ENCODE data around the gene CDH24. TPM values are rescaled to one million over a fixed set of nuclear protein-coding genes. Genes with fewer than 3 reads are reported as not detected.

Gene CDH24
- total RNA-seq, 1 experiment from 2014 or later, result 9.0 TPM

DNA sequence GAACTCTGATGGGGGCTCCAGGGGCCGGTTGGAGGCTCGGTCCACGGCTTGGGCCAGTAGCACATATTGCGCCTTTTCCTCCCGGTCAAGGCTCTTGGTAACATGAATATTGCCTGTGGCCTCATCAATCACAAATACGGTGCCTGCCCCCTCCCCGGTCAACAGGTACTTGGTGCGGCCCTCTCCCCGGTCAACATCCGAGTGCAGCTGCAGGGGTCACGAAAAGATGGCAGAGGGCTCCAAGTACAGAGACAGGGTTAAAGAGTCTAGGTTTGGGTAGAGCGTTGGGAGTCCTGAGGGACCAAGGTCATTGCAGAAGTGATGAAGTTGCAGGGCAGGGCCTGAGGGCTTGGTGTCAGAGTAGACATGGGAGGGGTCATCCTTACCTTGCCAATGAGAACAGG is 2.2 kb downstream of the CDH24 start:
- H3K4me1 ChIP-seq (ENCODE audit: control insufficient read depth, insufficient read depth, low read length), result peaks cover 3% of the 10 kb centered on the region
- DNase-seq (ENCODE audit: low read depth, low spot score), result no peak
- no peak overlapping the region for H3K4me3 ChIP-seq (ENCODE audit: low read depth in 2 of 2, low read length in 2 of 2)
- ChIA-PET POLR2A (interaction anchor here (0.7 kb wide), 1 partner anchor 25 kb away, joined by 4 read pairs; no protein-coding TSS in a partner anchor), CTCF (interaction anchor here (0.6 to 2.6 kb wide), 5 partner anchors 61 to 182 kb away, joined by 3 to 12 read pairs (median 4); no protein-coding TSS in a partner anchor)
- H3K27ac ChIP-seq (ENCODE audit: low read length), result no peak overlapping the region
- ATAC-seq, result no peak
- H3K27me3 ChIP-seq (ENCODE audit: control insufficient read depth, insufficient read depth, low read length), result no peaks in the 10 kb centered on the region
- intact Hi-C loops (cut with micrococcal nuclease; ENCODE audit: unreplicated experiment), result loop anchor here (5.0 kb wide), 1 partner anchor 123 kb away; no protein-coding TSS in a partner anchor
- no peaks in the 10 kb centered on the region for H3K36me3 ChIP-seq (ENCODE audit: control insufficient read depth, insufficient read depth, low read length)
- in situ Hi-C loops (cut with HindIII; ENCODE audit: low pct_unique_long_range_greater_than_20kb, low sequenced_read_pairs), result no loop called here
- no peaks in the 10 kb centered on the region for H3K9me3 ChIP-seq (ENCODE audit: control insufficient read depth, insufficient read depth, low read depth, low read length)
- no peak for TF ChIP-seq SIN3A (IDR thresholded peaks at IDR 0.05; ENCODE audit: borderline replicate concordance, insufficient read depth, low read depth, low read length)
- BruUV-seq (replicated peaks), result no TSS peak

DNA sequence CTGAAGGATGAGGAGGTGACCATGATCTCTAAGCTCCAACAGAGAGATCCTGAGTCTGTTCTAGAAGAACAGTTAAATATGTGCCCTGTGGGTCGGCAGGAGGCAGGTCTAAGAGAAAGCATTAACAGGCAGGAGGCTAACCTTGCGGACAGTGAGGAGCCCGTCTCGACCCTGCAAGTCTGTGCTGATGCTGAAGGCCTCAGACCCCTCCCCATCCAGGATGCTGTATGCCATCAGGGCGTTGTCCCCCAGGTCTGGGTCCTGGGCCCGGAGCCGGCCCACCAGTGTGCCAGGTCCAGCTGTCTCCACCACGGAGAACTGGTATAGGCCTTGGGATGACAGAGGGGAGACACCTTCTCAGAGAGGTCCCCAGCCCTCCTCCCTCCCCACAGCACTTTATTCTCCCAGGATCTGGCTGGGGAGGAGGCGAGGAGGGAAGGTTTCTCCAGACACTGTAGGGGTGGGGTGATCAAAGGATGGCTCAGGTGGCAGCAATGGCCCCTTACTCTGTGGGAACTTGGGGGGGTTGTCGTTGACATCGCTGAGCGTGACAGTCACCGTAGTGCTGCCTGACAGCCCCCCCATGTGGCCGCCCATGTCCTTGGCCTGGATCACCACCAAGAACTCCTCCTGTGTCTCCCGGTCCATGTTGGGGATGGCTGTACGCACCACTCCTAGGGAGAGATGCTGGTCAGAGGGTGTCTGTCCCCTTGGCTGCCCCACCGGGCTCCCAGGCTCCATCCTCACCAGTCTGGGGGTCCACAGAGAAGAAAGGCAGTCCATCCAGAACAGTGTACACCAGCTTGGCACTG is 3.1 kb downstream of the CDH24 start:
- Histone ChIP-seq H3K27ac (ENCODE audit: low read length) (no peak overlapping the region), H3K4me1 (ENCODE audit: control insufficient read depth, insufficient read depth, low read length) (peaks cover 3% of the 10 kb centered on the region), H3K36me3 (ENCODE audit: control insufficient read depth, insufficient read depth, low read length) (no peaks in the 10 kb centered on the region), H3K9me3 (ENCODE audit: control insufficient read depth, insufficient read depth, low read depth, low read length) (no peaks in the 10 kb centered on the region), H3K27me3 (ENCODE audit: control insufficient read depth, insufficient read depth, low read length) (no peaks in the 10 kb centered on the region), H3K4me3 (ENCODE audit: low read depth in 2 of 2, low read length in 2 of 2) (no peak overlapping the region)
- DNase-seq (ENCODE audit: low read depth, low spot score) (no peak), ATAC-seq (no peak)
- BruUV-seq (replicated peaks), result no TSS peak
- POLR2A ChIA-PET, result no interaction called here
- intact Hi-C loops (cut with micrococcal nuclease; ENCODE audit: unreplicated experiment), result no loop called here
- CTCF ChIA-PET, result interaction anchor here (1.0 to 2.6 kb wide), 2 partner anchors 68 kb away, joined by 3 to 12 read pairs; no protein-coding TSS in a partner anchor
- in situ Hi-C loops (cut with HindIII; ENCODE audit: low pct_unique_long_range_greater_than_20kb, low sequenced_read_pairs), result no loop called here
- TF ChIP-seq, protein P1, sequence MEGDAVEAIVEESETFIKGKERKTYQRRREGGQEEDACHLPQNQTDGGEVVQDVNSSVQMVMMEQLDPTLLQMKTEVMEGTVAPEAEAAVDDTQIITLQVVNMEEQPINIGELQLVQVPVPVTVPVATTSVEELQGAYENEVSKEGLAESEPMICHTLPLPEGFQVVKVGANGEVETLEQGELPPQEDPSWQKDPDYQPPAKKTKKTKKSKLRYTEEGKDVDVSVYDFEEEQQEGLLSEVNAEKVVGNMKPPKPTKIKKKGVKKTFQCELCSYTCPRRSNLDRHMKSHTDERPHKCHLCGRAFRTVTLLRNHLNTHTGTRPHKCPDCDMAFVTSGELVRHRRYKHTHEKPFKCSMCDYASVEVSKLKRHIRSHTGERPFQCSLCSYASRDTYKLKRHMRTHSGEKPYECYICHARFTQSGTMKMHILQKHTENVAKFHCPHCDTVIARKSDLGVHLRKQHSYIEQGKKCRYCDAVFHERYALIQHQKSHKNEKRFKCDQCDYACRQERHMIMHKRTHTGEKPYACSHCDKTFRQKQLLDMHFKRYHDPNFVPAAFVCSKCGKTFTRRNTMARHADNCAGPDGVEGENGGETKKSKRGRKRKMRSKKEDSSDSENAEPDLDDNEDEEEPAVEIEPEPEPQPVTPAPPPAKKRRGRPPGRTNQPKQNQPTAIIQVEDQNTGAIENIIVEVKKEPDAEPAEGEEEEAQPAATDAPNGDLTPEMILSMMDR (IDR thresholded peaks at IDR 0.05), result peak; percentile 46
- TF ChIP-seq TCF7L2 (IDR thresholded peaks at IDR 0.05; ENCODE audit: low read depth, low read length), result no peak

DNA sequence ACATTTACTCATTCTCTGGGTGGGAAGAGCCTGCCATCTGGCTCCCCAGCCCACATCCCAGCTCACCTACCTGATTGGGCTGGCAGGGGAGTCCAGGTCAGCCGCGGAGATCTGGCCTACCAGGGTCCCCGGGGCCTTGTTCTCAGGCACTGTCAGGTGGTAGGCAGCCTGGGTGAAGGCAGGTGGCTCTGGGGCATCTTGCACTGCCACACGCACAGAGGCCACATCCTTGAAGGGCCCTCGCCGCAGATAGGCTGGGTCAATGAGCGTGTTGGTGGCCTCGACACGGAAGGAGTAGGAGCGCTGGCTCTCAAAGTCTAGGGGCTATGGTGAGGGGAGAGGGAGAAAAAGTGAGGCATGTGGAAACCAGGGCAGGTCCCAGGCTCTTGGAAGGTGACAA is 3.9 kb downstream of the CDH24 start:
- intact Hi-C loops (cut with micrococcal nuclease; ENCODE audit: unreplicated experiment) (no loop called here), in situ Hi-C loops (cut with HindIII; ENCODE audit: low pct_unique_long_range_greater_than_20kb, low sequenced_read_pairs) (no loop called here)
- peaks cover 3% of the 10 kb centered on the region for H3K4me1 ChIP-seq (ENCODE audit: control insufficient read depth, insufficient read depth, low read length)
- no peaks in the 10 kb centered on the region for H3K9me3 ChIP-seq (ENCODE audit: control insufficient read depth, insufficient read depth, low read depth, low read length)
- H3K36me3 ChIP-seq (ENCODE audit: control insufficient read depth, insufficient read depth, low read length), result no peaks in the 10 kb centered on the region
- H3K27ac ChIP-seq (ENCODE audit: low read length), result no peak overlapping the region
- DNase-seq (ENCODE audit: low read depth, low spot score) (no peak), ATAC-seq (no peak)
- ChIA-PET POLR2A (no interaction called here), CTCF (interaction anchor here (1.0 kb wide), 1 partner anchor 67 kb away, joined by 3 read pairs; no protein-coding TSS in a partner anchor)
- BruUV-seq (replicated peaks), result no TSS peak
- TF ChIP-seq SIN3A (IDR thresholded peaks at IDR 0.05; ENCODE audit: borderline replicate concordance, insufficient read depth, low read depth, low read length) (no peak), TCF7L2 (IDR thresholded peaks at IDR 0.05; ENCODE audit: low read depth, low read length) (no peak)
- TF ChIP-seq, protein P2, sequence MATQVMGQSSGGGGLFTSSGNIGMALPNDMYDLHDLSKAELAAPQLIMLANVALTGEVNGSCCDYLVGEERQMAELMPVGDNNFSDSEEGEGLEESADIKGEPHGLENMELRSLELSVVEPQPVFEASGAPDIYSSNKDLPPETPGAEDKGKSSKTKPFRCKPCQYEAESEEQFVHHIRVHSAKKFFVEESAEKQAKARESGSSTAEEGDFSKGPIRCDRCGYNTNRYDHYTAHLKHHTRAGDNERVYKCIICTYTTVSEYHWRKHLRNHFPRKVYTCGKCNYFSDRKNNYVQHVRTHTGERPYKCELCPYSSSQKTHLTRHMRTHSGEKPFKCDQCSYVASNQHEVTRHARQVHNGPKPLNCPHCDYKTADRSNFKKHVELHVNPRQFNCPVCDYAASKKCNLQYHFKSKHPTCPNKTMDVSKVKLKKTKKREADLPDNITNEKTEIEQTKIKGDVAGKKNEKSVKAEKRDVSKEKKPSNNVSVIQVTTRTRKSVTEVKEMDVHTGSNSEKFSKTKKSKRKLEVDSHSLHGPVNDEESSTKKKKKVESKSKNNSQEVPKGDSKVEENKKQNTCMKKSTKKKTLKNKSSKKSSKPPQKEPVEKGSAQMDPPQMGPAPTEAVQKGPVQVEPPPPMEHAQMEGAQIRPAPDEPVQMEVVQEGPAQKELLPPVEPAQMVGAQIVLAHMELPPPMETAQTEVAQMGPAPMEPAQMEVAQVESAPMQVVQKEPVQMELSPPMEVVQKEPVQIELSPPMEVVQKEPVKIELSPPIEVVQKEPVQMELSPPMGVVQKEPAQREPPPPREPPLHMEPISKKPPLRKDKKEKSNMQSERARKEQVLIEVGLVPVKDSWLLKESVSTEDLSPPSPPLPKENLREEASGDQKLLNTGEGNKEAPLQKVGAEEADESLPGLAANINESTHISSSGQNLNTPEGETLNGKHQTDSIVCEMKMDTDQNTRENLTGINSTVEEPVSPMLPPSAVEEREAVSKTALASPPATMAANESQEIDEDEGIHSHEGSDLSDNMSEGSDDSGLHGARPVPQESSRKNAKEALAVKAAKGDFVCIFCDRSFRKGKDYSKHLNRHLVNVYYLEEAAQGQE (IDR thresholded peaks at IDR 0.05; ENCODE audit: insufficient read depth in 1 of 2, low read depth in 2 of 2, low read length in 1 of 2), result no peak
- H3K27me3 ChIP-seq (ENCODE audit: control insufficient read depth, insufficient read depth, low read length), result no peaks in the 10 kb centered on the region
- no peak overlapping the region for H3K4me3 ChIP-seq (ENCODE audit: low read depth in 2 of 2, low read length in 2 of 2)
